ENCODE data around the gene EFCAB11. TPM values are rescaled to one million over a fixed set of nuclear protein-coding genes. Genes with fewer than 3 reads are reported as not detected.
A peak's percentile ranks its signal among the peaks of the same experiment; 100 is the strongest.

EFCAB11 gene
- total RNA-seq, 1 donor from 2014 or later, result not detected

DNA sequence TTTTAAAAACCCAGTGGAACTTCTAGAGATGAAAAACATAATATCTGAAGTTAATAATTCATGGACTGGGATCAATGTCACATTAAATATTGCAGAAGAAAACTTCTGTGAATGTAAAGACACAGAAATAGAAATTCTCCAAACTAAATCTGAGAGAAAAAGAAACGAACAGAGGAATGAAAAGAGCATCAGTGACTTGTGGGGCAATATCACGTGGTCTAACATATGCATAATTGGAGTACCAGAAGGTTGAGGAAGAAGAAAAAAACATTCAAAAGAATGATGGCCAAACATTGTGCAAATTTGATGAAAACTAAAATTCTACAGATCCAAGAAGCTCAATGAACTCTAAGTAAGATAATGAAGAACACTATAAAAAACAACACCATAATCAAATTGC, 130.8 kb downstream of the EFCAB11 start:
- no peak overlapping the region for H3K4me3 ChIP-seq
- no peaks in the 10 kb centered on the region for H3K4me1 ChIP-seq
- no peaks in the 10 kb centered on the region for H3K27me3 ChIP-seq
- intact Hi-C loops (cut with DNase I), result no loop called here
- no peak overlapping the region for H3K27ac ChIP-seq
- TF ChIP-seq, protein P1, sequence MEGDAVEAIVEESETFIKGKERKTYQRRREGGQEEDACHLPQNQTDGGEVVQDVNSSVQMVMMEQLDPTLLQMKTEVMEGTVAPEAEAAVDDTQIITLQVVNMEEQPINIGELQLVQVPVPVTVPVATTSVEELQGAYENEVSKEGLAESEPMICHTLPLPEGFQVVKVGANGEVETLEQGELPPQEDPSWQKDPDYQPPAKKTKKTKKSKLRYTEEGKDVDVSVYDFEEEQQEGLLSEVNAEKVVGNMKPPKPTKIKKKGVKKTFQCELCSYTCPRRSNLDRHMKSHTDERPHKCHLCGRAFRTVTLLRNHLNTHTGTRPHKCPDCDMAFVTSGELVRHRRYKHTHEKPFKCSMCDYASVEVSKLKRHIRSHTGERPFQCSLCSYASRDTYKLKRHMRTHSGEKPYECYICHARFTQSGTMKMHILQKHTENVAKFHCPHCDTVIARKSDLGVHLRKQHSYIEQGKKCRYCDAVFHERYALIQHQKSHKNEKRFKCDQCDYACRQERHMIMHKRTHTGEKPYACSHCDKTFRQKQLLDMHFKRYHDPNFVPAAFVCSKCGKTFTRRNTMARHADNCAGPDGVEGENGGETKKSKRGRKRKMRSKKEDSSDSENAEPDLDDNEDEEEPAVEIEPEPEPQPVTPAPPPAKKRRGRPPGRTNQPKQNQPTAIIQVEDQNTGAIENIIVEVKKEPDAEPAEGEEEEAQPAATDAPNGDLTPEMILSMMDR (IDR thresholded peaks at IDR 0.05), result no peak
- no peaks in the 10 kb centered on the region for H3K36me3 ChIP-seq
- no peak for DNase-seq (ENCODE audit: low spot score in 2 of 2)
- H3K9me3 ChIP-seq, result no peaks in the 10 kb centered on the region

DNA sequence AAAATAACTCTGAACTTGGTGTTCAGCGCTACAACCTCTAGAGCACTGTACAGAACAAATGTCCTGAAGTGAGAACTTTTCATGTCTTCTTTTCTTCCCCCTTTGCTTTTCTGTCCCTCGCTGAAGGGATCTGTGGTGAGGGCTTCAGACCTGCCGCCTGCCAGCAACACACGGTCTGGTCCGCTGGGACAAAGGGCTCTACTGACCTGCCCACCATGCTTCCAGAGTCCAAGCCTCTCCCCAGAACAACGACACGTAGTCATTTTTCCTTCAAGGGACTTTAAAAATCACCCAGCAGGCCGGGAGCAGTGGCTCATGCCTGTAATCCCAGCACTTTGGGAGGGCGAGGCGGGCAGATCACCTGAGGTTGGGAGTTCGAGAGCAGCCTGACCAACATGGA, 140.4 kb downstream of the EFCAB11 start:
- intact Hi-C loops (cut with DNase I), result loop anchor here (5.0 kb wide), 1 partner anchor 98 kb away; no protein-coding TSS in a partner anchor

DNA sequence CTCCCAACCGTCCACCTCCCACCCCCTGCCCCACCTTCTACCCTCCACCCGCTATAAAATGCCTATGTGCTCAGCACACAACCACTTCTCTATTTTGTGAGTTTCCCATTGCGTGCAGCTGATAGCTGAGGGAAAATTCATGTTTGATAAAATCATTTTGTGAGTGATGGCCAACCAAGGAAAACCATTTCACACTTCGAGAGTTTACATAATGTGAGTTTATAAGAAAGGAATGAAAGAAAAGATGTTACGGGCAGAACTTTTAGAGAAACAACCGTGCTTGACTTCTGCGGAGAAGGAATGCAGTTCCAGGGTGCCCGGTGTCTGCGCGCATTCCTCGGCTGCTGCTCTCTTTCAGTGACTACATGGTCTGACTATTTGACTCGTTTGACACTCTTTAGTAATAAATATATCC, 140.9 kb downstream of the EFCAB11 start:
- peak overlapping the region; percentile 84 to 89 for H3K27ac ChIP-seq
- peak in 1 of 2 donors; percentile 82 for DNase-seq (ENCODE audit: low spot score in 2 of 2)
- peak overlapping the region in 1 of 2 donors; percentile 47 for H3K4me3 ChIP-seq
- H3K27me3 ChIP-seq, result no peaks in the 10 kb centered on the region
- no peaks in the 10 kb centered on the region for H3K9me3 ChIP-seq
- intact Hi-C loops (cut with DNase I), result loop anchor here (5.0 kb wide), 1 partner anchor 99 kb away; no protein-coding TSS in a partner anchor
- peaks cover 0 to 9% of the 10 kb centered on the region in 2 donors for H3K4me1 ChIP-seq
- TF ChIP-seq, protein P1 (IDR thresholded peaks at IDR 0.05), result no peak
- H3K36me3 ChIP-seq, result no peaks in the 10 kb centered on the region

More for the DNA sequence above, 140.4 kb downstream of the EFCAB11 start:
- Histone ChIP-seq H3K36me3 (no peaks in the 10 kb centered on the region), H3K9me3 (no peaks in the 10 kb centered on the region), H3K27ac (peak overlapping the region; percentile 84 to 89), H3K27me3 (no peaks in the 10 kb centered on the region), H3K4me3 (peak overlapping the region in 1 of 2 donors; percentile 47), H3K4me1 (peaks cover 0 to 9% of the 10 kb centered on the region in 2 donors)
- no peak for DNase-seq (ENCODE audit: low spot score in 2 of 2)
- TF ChIP-seq, protein P1 (IDR thresholded peaks at IDR 0.05), result no peak

DNA sequence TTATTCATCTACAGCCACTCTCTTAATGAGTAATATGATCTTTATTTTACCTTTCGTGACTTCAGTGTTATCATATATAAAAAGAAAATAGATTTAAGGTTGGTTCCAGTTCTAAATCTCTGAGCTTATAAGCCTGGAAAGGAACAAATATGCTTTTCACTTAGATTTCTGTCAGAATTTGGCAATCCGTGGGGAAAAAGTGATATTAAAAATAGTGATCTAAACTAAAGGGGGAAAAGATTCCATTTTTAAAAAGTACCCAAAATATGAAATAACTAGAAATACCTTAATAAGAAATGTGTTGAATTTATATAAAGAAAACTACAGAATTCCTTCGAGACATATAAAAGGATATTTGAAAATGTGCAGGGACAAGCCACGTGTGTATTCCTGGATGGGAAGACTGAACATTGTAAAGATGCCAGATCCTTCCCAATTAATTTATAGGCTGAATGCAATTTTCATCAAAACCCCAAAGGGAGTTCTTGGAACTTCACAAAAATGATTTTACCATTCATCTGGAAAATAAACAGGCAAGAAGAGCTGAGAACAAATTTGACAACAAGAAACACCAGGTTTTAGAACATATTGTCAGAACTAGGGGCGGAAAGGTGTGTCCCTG, 142.5 kb downstream of the EFCAB11 start:
- Histone ChIP-seq H3K27ac (peak overlapping the region; percentile 23 to 42), H3K9me3 (no peaks in the 10 kb centered on the region), H3K27me3 (no peaks in the 10 kb centered on the region), H3K4me1 (peaks cover 0 to 9% of the 10 kb centered on the region in 2 donors), H3K4me3 (no peak overlapping the region), H3K36me3 (no peaks in the 10 kb centered on the region)
- intact Hi-C loops (cut with DNase I), result loop anchor here (5.0 kb wide), 1 partner anchor 100 kb away; no protein-coding TSS in a partner anchor
- TF ChIP-seq, protein P1 (IDR thresholded peaks at IDR 0.05), result no peak
- no peak for DNase-seq (ENCODE audit: low spot score in 2 of 2)

DNA sequence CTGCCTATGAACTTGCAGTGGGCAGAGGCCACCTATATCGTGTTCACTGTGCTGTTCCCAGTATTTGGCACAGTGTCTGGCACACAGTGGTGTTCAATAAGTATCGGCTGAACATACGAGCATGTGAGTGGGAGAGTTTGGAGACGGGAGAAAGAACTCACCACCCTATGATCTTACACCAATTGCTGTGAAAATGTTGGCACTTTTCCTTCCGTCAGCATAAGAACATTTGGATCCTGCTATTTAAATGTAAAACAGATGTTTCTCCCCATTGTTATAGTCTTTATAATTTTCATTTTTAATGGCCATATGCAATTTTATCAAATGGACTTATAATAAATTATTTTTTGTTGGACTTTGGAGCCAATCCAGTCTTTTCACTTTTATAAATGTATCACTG, 144.4 kb downstream of the EFCAB11 start:
- H3K27me3 ChIP-seq, result no peaks in the 10 kb centered on the region
- H3K9me3 ChIP-seq, result no peaks in the 10 kb centered on the region
- intact Hi-C loops (cut with DNase I), result loop anchor here (5.0 kb wide), 1 partner anchor 102 kb away; no protein-coding TSS in a partner anchor
- no peaks in the 10 kb centered on the region for H3K36me3 ChIP-seq
- H3K27ac ChIP-seq, result no peak overlapping the region
- TF ChIP-seq, protein P1 (IDR thresholded peaks at IDR 0.05), result no peak
- no peak for DNase-seq (ENCODE audit: low spot score in 2 of 2)
- no peak overlapping the region for H3K4me3 ChIP-seq
- H3K4me1 ChIP-seq, result peaks cover 0 to 9% of the 10 kb centered on the region in 2 donors

Data from ascending aorta (tissue), 2 donors.